NCI-H2196 (cell line): ENCODE measurements around the gene STEAP2.
"Not testable (repeated sequence)": the region's sequence is repeated elsewhere in the genome, so short reads cannot be mapped to it uniquely, and the experiment has no call there.

Experiments used
- DNase-seq: peaks from one replicate; lab custom pipeline; 2025; ENCODE audit not compliant: unreplicated experiment; lab: John Stamatoyannopoulos, UW

STEAP2 gene

DNA sequence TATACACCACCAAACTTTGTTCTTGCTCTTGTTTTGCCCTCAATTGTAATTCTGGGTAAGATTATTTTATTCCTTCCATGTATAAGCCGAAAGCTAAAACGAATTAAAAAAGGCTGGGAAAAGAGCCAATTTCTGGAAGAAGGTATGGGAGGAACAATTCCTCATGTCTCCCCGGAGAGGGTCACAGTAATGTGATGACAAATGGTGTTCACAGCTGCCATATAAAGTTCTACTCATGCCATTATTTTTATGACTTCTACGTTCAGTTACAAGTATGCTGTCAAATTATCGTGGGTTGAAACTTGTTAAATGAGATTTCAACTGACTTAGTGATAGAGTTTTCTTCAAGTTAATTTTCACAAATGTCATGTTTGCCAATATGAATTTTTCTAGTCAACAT, 20.9 kb downstream of the STEAP2 start:
- no peak for DNase-seq

DNA sequence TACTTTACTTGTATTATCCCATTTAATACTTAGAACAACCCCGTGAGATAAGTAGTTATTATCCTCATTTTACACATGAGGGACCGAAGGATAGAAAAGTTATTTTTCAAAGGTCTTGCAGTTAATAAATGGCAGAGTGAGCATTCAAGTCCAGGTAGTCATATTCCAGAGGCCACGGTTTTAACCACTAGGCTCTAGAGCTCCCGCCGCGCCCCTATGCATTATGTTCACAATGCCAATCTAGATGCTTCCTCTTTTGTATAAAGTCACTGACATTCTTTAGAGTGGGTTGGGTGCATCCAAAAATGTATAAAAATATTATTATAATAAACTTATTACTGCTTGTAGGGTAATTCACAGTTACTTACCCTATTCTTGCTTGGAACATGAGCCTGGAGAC, 22.0 kb downstream of the STEAP2 start:
- no peak for DNase-seq

DNA sequence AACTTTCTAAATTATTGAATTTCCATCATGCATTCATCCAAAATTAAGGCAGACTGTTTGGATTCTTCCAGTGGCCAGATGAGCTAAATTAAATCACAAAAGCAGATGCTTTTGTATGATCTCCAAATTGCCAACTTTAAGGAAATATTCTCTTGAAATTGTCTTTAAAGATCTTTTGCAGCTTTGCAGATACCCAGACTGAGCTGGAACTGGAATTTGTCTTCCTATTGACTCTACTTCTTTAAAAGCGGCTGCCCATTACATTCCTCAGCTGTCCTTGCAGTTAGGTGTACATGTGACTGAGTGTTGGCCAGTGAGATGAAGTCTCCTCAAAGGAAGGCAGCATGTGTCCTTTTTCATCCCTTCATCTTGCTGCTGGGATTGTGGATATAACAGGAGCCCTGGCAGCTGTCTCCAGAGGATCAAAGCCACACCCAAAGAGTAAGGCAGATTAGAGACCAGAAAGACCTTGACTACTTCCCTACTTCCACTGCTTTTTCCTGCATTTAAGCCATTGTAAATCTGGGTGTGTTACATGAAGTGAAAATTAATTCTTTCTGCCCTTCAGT, 25.3 kb downstream of the STEAP2 start:
- DNase-seq: no peak

DNA sequence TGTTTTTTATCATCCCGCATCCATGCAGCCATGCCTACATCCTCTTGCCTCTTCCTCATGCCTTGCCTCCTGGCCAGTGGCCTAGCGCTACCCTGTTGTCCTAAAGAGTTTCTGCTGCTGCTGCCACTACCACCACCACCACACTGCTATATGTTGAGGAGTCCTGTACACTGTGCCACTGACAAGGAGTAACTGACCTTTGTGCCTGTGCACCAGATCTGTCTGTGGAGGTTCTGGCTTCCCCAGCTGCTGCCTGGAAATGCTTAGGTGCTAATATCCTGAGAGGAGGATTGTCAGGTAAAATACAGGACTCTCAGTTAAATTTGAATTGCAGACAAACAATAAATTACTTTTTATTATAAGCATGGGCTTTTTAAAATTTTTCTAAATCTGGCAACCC, 26.5 kb downstream of the STEAP2 start:
- DNase-seq: no peak

DNA sequence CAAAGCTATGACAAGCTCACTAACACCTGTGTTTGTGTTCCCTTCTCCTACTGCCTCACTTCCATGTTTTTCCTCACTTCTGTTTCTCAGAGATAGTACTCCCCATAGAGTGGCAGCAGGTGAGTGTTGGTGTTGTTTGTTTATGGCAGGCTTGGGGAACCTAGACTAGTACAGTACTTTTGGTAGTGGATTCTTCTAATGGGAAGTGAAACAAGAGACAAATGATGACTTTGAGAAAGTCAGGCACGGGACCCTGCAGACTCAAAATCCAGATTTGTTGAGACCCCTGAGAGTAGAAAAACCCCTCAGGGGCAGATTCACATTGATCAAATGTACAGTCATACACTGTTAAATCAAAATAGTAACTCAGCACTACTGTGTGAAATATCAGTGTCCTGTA, 27.0 kb downstream of the STEAP2 start:
- DNase-seq: no peak

DNA sequence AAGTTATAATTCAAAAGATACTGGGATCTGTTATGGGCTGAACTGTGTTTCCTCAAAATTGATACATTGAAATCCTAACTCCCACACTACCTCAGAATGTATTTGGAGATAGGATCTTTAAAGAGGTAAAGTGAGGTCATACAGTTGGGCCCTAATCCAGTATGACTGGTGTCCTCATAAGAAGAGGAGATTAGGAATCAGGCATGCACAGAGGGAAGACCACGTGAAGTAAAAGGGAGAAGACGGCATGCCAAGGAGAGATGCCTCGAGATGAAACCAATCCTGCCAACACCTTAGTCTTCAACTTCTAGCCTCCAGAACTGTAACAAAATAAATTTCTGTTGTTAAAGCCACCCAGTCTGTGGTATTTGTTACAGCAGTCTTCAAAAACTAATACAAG, 27.5 kb downstream of the STEAP2 start:
- DNase-seq: no peak

DNA sequence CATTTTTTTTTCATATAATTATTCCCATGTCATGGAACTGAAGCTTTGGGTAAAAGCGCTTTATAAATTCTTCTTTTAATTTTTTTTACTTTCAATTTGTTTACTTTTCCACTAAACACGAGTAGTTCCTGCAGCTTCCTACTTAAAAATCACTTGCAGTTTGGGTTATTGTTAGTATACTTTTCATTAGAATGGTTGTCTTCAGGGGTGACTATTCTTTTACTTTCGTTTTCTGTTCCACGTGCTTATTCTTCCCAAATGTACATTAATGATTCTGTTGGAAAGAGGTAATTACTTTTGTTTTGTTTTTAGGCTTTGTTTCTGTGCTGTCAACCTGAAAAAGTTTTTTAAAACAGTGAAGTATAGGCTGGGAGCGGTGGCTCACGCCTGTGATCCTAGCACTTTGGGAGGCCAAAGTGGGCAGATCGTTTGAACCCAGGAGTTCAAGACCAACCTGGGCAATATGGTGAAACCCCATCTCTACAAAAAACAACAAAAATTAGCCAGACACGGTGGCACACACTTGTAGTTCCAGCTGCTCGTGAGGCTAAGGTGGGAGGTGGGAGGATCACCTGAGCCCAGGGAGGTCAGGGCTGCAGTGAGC, 28.2 kb downstream of the STEAP2 start:
- no peak for DNase-seq

DNA sequence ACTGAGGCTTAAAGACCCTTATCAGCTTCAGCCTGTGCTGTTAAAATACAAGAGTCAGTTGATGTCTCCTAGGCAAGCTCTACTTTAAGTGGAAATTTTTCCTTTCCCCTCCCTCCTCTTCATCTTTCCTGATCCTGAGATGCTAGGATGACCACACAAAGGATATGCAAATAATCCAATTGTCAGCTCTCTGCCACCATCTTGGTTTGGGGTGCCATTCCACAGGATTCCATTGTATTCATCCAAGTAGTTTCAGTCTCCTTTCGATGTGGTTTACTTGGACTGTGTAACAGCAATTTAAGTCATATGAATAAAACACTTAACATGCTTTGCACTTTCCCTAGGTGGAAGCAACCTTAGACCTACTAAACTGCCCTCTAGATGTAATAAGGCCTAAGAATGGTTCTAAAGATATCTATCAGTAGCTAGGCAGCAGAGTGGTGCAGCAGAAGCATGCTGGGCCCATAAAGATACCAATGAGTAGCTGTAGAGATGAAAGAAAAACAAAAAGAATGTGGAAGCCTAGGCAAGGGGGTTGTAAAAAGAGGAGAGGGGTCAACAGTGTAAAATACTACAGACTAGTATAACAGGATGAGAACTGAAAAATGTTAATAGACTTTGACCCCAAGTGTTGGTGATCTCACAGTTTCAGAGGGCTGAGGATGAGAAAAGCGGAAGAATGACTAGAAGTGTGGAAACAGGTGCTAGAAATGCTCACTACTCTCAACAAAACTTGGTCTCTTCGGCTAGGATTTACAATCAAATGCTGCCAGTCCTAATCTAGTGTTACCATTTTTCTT, 31.0 kb downstream of the STEAP2 start:
- no peak for DNase-seq

DNA sequence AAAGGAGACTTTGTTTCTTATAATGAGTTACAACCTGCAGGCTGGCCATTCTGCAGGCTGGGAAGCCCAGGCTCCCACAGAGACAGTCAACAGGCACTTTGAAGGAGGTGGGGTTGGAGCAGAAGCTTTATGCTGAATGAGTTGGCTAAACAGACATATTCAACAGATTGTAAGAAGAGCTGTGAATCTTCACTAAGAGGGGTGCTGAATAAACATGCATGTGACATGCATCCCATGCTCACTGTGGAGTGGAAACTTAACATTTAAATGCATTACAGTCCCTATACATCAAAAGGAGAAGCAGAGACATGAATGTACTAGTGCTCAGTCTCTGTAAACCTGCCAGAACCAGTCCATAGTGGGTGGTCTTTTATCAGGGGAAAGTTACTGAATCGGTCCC, 32.0 kb downstream of the STEAP2 start:
- DNase-seq: no peak

DNA sequence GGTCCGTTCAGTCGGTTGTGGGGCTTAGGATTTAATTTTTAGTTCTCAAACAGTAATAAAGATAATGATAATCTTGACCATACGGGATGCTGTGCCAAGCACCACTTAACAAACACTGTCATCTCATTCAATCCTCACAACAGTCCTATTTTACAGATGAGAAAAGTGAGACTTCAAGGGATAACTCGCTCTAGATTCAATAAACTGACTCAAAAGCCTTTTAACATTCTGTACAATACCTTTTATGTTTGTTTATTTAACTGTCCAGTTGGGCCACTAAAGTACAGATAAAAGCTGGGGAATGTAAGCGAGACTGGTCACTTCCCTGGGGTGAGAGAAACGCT, 33.0 kb downstream of the STEAP2 start:
- no peak for DNase-seq

DNA sequence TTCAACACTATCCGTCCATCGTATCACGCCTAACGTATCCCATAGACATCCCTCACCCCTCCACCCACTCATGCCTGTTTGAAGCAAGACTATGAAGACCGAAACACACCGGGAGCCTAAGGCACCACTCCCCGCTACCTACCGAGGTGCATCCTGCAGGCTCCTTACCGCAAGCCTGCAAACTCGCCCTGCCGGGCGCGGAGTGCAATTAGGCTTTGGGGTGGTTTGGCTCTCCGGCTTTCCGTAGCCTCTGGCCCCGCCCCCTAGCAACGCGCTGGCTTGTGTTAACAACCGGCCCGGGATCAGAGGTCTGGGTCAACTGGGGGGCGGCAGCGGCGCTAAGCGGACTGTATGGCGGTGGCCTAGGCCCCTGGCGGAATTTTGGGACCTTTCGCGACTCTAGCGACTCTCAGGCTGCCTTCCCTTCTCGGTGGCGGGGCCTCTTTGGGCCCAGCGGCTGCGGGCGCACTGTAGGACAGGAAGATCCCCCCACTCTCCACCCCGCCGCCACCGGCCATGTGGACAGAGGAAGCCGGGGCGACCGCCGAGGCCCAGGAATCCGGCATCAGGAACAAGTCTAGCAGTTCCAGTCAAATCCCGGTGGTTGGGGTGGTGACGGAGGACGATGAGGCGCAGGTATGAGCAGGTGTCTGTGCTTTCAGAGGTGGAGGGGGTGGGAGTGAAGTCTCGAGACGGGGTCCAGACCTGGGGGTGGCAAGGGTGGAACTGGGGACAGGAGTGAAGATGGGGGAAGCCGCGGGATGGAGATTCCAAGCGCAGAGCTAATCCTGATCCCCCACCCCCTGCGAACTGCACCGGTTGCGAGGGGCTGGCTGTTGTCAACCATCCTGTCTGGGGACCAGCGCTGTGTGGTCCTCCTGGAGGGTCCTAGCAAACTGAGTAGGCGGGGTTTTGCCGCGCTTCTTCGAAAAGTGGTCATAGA, 33.6 kb downstream of the STEAP2 start, which contains the start of gene CFAP69:
Gene CFAP69, plus strand, starts transcription at position 266 of the 943 bp plus-strand sequence. Its CDS starts 251 bp downstream, at position 517.
- peak; percentile 82 for DNase-seq

DNA sequence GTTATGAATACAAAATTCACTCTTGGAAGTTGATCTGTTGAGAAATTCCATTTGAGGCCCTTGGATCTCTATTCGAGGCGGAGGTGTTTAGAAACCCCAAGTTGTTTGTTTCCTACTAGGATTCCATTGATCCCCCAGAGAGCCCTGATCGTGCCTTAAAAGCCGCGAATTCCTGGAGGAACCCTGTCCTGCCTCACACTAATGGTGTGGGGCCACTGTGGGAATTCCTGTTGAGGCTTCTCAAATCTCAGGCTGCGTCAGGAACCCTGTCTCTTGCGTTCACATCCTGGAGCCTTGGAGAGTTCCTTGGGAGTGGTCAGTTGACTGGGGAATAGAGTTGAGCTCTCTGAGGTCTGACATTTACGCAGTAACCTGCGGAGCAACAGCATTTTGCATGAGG, 34.6 kb downstream of the STEAP2 start:
- no peak for DNase-seq

DNA sequence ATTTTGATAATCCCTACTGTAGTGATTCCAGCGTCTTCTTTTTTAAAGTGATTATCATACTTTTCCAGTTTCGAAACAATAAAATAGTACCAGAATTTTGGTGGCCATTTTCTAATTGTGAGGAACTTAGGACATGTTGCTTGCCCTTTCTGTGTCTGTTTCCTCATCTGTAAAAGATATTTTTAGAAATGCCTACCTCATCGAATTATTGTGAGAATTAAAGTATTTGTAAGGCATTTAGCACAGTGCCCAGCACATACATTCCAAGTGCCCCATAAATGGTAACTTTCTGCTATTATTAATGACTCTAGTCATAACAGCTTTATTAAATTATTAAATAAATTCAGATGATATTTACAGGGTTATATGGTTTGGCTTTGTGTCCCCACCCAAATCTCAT, 37.2 kb downstream of the STEAP2 start:
- no peak for DNase-seq

DNA sequence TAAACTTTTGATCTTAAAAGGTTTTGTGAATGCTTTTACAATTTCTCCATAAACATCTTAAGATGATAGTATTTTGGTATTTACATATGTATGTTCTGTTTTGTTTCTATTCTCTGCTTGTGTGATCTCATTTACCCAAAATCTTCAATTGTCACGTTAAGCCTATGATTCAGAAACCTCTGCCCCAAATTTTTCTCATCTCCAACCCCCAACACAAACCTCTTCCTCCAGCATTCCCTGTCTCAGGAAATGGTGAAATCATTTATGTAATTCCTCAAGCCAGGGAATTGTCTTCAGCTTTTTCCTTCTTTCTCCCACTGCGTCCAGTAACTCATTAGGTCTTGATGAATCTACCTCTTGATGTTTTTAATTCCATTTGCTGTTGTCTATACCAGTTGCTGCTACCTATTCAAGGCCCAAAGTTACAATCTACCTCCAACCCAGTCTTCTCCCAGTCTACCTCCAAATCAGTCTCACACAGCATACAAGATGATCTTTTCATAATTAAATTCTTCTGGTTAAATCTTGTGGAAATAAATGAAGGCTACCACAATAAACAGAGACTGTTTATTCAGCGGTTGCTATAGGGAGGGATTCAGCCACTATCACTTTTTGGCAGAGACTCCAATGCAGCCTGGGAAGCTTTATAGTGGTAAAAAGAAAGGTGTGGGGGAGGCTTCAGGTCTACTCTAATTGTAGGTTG, 39.2 kb downstream of the STEAP2 start:
- no peak for DNase-seq

DNA sequence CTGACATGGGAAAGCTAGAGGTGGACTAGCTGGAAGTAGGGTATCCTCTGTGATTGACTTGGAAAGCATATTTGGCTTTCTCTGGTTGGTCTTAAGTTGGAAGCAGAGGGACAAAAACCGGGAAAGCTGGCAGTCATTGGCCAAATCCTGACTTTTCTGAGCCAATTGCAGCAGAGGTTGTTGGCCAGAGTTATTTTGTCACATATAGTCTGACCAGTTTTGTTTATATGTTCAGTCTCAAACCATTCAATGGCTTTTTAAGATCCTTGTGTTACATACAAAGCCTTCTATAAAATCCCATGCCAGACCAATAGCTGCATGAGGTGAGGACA, 39.7 kb downstream of the STEAP2 start:
- no peak for DNase-seq

DNA sequence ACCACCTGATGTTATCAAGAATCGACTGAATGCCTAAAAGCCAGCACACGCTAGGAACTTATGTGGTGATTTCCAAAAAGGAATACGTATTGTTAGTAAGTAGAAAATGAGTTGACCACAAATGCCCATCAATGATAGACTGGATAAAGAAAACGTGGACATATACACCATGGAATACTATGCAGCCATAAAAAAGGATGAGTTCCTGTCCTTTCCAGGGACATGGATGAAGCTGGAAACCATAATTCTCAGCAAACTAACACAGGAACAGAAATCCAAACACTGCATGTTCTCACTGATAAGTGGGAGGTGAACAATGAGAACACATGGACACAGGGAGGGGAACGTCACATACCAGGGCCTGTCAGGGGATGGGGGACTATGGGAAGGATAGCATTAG, 44.5 kb downstream of the STEAP2 start:
- not testable (repeated sequence) for DNase-seq

DNA sequence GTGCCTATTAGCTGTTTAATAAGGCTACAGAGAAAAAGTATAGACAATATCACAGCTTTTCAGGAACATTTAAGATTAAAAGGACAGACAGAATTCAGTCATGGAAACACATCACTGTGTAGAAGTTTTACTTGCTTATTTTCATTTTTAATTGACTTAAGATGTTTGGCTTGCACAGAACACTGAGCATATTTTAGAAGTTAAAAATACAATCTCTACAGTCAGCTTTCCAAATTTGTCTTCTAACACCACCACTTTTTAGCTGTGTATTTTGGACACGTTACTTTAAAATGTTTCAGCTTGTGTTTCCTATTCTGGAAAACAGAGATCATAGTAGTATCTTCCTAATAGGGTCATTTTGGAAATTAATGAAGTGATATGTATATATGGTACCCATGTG, 45.2 kb downstream of the STEAP2 start:
- no peak for DNase-seq

DNA sequence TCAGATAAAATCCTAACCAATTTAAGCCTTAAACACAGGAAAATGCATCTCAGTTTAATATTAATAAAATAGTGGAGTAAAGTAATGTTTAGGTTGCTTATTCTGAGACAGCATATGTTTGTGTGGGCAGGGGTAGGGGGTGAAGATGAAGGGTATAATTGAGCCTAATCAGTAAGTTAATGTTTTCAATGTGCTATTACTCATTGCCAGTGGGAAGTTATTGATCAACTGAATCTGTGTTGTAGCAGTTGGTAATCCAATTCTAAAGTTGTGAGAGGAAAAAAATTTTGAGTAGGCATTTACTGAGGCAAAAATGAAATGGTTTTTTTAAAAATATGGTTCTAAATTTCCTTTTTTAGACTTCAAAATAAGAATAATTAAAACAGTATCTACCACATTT, 49.9 kb downstream of the STEAP2 start:
- DNase-seq: no peak

DNA sequence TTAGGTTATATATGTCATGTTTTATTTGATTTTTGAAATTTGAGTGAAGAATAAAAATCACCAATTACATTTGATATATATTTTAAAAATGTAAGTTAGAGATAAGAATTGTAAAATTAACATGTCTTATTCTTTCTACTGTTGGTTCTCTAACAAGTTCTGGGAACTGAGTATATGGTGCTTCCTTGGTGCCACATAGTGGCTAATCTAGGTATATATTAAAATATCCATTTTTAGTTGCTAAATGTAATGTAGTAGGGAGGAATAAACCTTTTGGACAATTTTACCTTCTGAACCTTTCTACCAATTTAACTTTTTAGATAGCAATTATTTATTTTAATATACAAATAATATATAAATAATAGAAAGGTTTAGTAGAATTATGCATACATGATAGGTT, 50.9 kb downstream of the STEAP2 start:
- peak; percentile 21 for DNase-seq

DNA sequence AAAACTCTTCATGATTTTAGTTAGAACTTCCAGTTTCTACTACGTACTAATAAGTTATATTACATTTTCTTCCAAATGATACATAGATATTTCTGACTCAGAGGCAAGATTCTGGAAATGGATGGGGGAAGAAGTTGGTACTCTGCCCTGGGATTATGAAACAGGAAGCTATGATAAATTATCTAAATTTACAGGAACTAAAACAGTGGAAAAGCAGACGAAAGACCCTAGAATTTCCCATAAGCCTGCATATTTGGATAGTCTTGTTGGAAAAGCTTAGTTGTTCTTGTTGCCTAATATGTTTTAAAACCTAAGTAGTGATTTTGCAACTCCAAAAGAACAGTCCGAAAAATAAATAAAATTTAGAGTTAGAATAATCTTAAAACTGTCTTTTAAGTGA, 55.3 kb downstream of the STEAP2 start:
- no peak for DNase-seq

DNA sequence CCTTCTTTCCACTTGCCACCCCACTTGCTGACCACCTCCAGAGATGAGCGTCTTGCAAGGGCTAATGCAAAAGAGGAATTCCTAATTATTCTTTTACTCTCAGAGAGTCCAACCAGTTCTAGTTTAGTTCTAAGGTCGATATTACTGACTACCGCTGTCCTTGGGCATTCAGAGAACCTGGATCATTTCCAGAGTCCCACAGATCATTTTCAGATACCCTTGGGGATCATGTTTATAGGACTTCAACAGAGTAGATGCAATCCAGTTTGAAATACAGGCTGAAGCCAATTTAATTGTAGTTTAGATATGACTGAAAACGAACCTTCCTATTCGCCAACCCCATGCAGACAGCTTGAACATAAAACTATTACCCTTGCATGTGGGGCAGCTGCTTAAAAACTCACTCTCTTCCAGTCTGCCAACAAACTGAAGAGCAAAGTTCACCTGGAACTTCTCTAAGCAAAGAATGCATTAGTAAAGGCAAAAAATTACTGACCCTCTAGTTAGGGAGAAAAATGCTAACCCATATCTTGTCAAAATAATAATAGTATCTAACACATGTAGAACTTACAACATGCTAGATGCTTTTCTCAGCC, 55.8 kb downstream of the STEAP2 start:
- DNase-seq: no peak
